AG09309 (cell line): Measurements from ENCODE around the gene MMP26.
"Not testable (repeated sequence)": the region's sequence is repeated elsewhere in the genome, so short reads cannot be mapped to it uniquely, and the experiment has no call there.

Experiments used
- DNase-seq: peaks from one replicate; pipeline ENCODE4 v3.0.0-alpha.2; 2010; ENCODE audit warnings: low read depth
- H3K4me3 ChIP-seq: 2 replicates; pipeline ENCODE4 v1.5.1; 2011; ENCODE audit warnings: mild to moderate bottlenecking, low read depth, low read length, moderate library complexity; ENCODE audit not compliant: control insufficient read depth
- CTCF ChIP-seq: IDR thresholded peaks from 2 replicates; pipeline ENCODE4 v1.5.1; 2011; ENCODE audit warnings: mild to moderate bottlenecking, low read depth, low read length, inconsistent platforms; ENCODE audit not compliant: insufficient read depth, control insufficient read depth; ENCODE audit errors: missing control alignments

The MMP26 gene

GRCh38 chr11:4713241-4713640 is 8.7 kb downstream of the MMP26 start:
- no peak overlapping the region for H3K4me3 ChIP-seq
- no peak for TF ChIP-seq CTCF
- DNase-seq, result no peak

GRCh38 chr11:4714300-4714699 is 9.7 kb downstream of the MMP26 start:
- H3K4me3 ChIP-seq, result no peak overlapping the region
- no peak for DNase-seq
- no peak for TF ChIP-seq CTCF

GRCh38 chr11:4722616-4723534 is 18.3 kb downstream of the MMP26 start:
- H3K4me3 ChIP-seq, DNase-seq: not testable (repeated sequence)

- DNase-seq, result no peak
- H3K4me3 ChIP-seq, result no peak overlapping the region
- no peak for TF ChIP-seq CTCF
These were observed 22.6 kb downstream of the MMP26 start for GRCh38 chr11:4727171-4727570.

- no peak for TF ChIP-seq CTCF
- no peak overlapping the region for H3K4me3 ChIP-seq
- DNase-seq, result no peak
These were observed 36.2 kb downstream of the MMP26 start for GRCh38 chr11:4740735-4741134.

GRCh38 chr11:4748438-4748837 is 43.9 kb downstream of the MMP26 start:
- no peak for DNase-seq
- TF ChIP-seq CTCF, result no peak
- H3K4me3 ChIP-seq, result no peak overlapping the region

- no peak for TF ChIP-seq CTCF
- no peak for DNase-seq
- H3K4me3 ChIP-seq, result no peak overlapping the region
These were observed 46.6 kb downstream of the MMP26 start for GRCh38 chr11:4751201-4751600.
